Neutrophil (primary cell): Measurements from ENCODE around the gene ZNRF2.

Experiments used
- H3K27ac ChIP-seq: fragments of 200-600 bp; sonication (generic); 2 replicates; pipeline ENCODE4 v1.5.1; 2016; ENCODE audit warnings: mild to moderate bottlenecking, moderate library complexity
- H3K27me3 ChIP-seq: fragments of 200-600 bp; sonication (generic); 2 replicates; pipeline ENCODE4 v1.6.0; 2016; ENCODE audit warnings: mild to moderate bottlenecking
- H3K36me3 ChIP-seq: fragments of 200-600 bp; sonication (generic); 2 replicates; pipeline ENCODE4 v1.5.1; 2017
- H3K4me1 ChIP-seq, 2 experiments: fragments of 200-600 bp in 1 of 2; sonication (generic) in 1 of 2; 1 replicate in 1 of 2; 2 replicates in 1 of 2; pipeline versions ENCODE4 v1.5.1 to v1.6.1; 2013 to 2016; ENCODE audit warnings: low read depth in 1 of 2, low read length in 1 of 2, mild to moderate bottlenecking in 1 of 2, moderate library complexity in 1 of 2; ENCODE audit not compliant: control insufficient read depth in 1 of 2, insufficient read depth in 1 of 2
- H3K4me3 ChIP-seq, 2 experiments: fragments of 200-600 bp in 1 of 2; sonication (generic) in 1 of 2; 1 replicate in 1 of 2; 2 replicates in 1 of 2; pipeline ENCODE4 v1.5.1; 2013 to 2016; ENCODE audit warnings: low read depth in 1 of 2, low read length in 1 of 2, mild to moderate bottlenecking in 1 of 2, moderate library complexity in 1 of 2
- H3K9me3 ChIP-seq: fragments of 200-600 bp; sonication (generic); 2 replicates; pipeline ENCODE4 v1.5.1; 2016
- TF ChIP-seq, protein P1 (sequence below): fragments of 200-600 bp; sonication (generic); IDR thresholded peaks from 2 replicates; pipeline ENCODE4 v1.5.1; 2016; ENCODE audit warnings: antibody characterized with exemption

Gene ZNRF2

DNA sequence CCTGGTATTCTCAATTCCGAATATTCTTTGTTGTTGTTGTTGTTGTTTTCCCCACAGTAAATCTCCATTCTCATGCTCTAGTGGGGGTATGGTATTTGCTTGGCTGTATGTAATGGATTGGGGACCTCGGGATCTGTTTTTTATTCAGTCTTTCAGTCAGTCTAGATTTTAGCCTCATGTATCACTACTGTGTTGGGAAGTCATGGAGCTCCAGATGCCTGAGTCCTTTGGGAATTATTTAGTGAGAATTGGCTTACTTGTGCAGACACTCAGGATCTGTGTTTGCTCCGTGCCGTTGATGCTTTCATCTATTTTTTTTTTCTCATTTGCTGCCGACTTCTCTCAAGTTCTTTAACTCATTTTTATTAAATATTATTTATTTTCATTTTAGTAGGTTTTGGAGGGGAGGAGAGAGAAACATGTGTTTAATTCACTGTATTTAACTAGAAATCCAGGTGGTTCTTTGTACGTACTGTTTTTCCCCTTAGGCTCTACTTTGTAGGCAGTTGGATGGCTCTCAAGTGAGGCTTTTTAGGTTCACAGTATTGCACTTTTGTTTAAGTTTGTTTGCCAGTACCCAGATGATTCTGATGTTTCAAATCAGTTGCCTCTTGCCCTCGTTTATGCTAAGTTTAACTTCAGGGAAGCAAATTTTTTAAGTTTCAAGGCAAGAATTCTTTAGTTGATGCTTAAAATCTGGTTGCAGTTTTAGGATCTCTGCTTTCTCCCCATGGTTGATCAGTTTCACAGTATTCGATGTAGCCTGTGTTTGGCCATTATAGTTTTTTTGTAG, 36.9 kb downstream of the ZNRF2 start:
- Histone ChIP-seq H3K4me3 (peak overlapping the region in 1 of 2 experiments; percentile 33), H3K36me3 (no peaks in the 10 kb centered on the region), H3K27me3 (no peaks in the 10 kb centered on the region), H3K27ac (peak overlapping the region; percentile 81), H3K4me1 (peaks cover 27 to 35% of the 10 kb centered on the region in 2 experiments), H3K9me3 (no peaks in the 10 kb centered on the region)
- TF ChIP-seq, protein P1, sequence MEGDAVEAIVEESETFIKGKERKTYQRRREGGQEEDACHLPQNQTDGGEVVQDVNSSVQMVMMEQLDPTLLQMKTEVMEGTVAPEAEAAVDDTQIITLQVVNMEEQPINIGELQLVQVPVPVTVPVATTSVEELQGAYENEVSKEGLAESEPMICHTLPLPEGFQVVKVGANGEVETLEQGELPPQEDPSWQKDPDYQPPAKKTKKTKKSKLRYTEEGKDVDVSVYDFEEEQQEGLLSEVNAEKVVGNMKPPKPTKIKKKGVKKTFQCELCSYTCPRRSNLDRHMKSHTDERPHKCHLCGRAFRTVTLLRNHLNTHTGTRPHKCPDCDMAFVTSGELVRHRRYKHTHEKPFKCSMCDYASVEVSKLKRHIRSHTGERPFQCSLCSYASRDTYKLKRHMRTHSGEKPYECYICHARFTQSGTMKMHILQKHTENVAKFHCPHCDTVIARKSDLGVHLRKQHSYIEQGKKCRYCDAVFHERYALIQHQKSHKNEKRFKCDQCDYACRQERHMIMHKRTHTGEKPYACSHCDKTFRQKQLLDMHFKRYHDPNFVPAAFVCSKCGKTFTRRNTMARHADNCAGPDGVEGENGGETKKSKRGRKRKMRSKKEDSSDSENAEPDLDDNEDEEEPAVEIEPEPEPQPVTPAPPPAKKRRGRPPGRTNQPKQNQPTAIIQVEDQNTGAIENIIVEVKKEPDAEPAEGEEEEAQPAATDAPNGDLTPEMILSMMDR, result no peak

DNA sequence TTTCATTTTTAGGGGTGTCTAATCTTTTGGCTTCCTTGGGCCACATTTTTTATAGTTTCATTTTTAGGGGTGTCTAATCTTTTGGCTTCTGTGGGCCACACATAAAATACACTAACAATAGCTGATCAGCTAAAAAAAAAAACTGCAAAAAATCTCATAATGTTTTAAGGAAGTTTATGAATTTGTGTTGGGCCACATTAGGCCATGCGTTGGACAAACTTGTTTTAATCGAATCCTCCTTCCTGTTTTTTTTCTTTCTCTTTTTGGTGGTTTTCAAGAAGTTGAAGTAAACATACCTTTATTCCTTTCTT, 37.4 kb downstream of the ZNRF2 start:
- Histone ChIP-seq H3K27ac (peak overlapping the region; percentile 81), H3K36me3 (no peaks in the 10 kb centered on the region), H3K27me3 (no peaks in the 10 kb centered on the region), H3K9me3 (no peaks in the 10 kb centered on the region), H3K4me1 (peaks cover 22 to 30% of the 10 kb centered on the region in 2 experiments), H3K4me3 (peak overlapping the region; percentile 13 to 33)
- TF ChIP-seq, protein P1, result no peak

DNA sequence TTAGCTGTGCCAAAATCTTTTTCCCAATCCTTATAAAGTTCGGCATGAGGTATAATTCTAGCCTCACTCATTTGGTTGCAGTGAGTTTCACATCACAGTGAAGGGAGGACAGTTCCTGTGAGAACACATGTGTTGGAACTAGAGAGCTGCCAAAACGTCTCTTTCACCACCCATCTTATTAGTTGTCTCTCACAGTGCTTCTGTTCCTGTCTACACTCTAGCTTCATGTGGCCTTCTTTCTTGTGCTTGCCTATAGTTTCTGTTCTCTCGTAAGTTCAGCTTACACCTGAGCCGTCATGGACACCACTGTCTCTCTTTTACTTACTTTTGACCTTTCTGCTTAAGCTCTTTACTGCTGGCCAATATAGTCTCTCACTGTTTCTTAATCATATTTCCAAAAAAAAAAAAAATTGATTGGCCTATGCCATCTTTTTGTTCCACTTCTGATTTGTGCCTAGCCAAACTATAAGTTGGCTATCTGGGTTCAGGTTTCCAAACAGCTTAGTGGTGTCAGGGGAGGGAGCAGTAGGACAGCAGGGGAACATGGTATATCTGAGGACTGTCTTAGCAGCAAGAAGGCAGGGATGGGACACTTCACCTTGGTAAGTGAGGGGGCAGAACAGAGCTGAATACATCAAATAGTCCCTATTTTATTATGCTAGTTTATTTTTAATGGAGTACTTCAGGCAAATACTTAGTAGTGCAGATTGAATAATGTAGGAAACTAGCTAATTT, 38.0 kb downstream of the ZNRF2 start:
- Histone ChIP-seq H3K4me1 (peaks cover 18 to 24% of the 10 kb centered on the region in 2 experiments), H3K36me3 (no peaks in the 10 kb centered on the region), H3K27me3 (no peaks in the 10 kb centered on the region), H3K4me3 (peak overlapping the region; percentile 13 to 33), H3K27ac (peak overlapping the region; percentile 81), H3K9me3 (no peaks in the 10 kb centered on the region)
- TF ChIP-seq, protein P1, result no peak

GRCh38 chr7:30323006-30323355, 38.6 kb downstream of the ZNRF2 start:
- H3K36me3 ChIP-seq, result no peaks in the 10 kb centered on the region
- H3K27ac ChIP-seq, result peak overlapping the region; percentile 81
- peaks cover 18 to 20% of the 10 kb centered on the region in 2 experiments for H3K4me1 ChIP-seq
- H3K4me3 ChIP-seq, result peak overlapping the region in 1 of 2 experiments; percentile 33
- H3K9me3 ChIP-seq, result no peaks in the 10 kb centered on the region
- no peaks in the 10 kb centered on the region for H3K27me3 ChIP-seq
- TF ChIP-seq, protein P1, result no peak

DNA sequence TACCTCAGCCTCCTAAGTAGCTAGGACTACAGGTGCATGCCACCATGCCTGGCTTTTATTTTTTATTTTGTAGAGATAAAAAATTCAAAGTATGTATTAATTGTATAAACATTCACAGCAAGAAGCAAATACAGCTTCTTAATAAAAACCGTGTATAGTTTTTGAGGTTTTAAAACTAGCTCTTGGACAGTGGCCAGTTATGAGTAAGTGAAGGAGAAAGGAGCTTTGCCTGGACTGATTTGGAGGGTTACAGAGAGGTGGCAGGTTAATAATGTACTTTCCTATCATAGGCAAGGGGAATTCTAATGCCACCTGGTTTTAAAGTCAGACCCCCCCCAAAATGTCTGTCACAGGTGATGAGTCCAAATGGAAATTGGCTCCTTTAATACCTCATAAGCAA, 43.4 kb downstream of the ZNRF2 start:
- H3K9me3 ChIP-seq, result no peaks in the 10 kb centered on the region
- H3K27me3 ChIP-seq, result no peaks in the 10 kb centered on the region
- peaks cover 18 to 24% of the 10 kb centered on the region in 2 experiments for H3K4me1 ChIP-seq
- TF ChIP-seq, protein P1, result no peak
- no peak overlapping the region for H3K27ac ChIP-seq
- no peaks in the 10 kb centered on the region for H3K36me3 ChIP-seq
- no peak overlapping the region for H3K4me3 ChIP-seq
